ENCODE results near the gene TAGLN2. TPM values are rescaled to one million over a fixed set of nuclear protein-coding genes. Genes with fewer than 3 reads are reported as not detected.
"Not testable (repeated sequence)": the region's sequence is repeated elsewhere in the genome, so short reads cannot be mapped to it uniquely, and the experiment has no call there.

The TAGLN2 gene
- total RNA-seq, 2 experiments from 2014 or later = 453 to 454 TPM

- no peaks in the 10 kb centered on the region for H3K27me3 Mint-ChIP-seq (ENCODE audit: low read depth)
- no peak overlapping the region for H3K27ac Mint-ChIP-seq
- H3K9me3 Mint-ChIP-seq = no peaks in the 10 kb centered on the region
- intact Hi-C loops (cut with micrococcal nuclease) = no loop called here
- no peak for DNase-seq
- H3K4me3 Mint-ChIP-seq = no peak overlapping the region
- H3K36me3 Mint-ChIP-seq (ENCODE audit: low read depth) = peaks cover 38% of the 10 kb centered on the region
- H3K4me1 Mint-ChIP-seq (ENCODE audit: low read depth) = peaks cover 48% of the 10 kb centered on the region
- CTCF ChIA-PET = interaction anchor here (0.8 to 1.2 kb wide), 3 partner anchors 14 to 27 kb away, joined by 3 to 4 read pairs (median 3); no protein-coding TSS in a partner anchor
Observed at GRCh38 chr1:159916242-159917051, 8.9 kb downstream of the TAGLN2 start.

- Mint-ChIP-seq H3K27me3 (ENCODE audit: low read depth) (no peaks in the 10 kb centered on the region), H3K4me1 (ENCODE audit: low read depth) (peaks cover 48% of the 10 kb centered on the region), H3K9me3 (no peaks in the 10 kb centered on the region), H3K4me3 (no peak overlapping the region), H3K27ac (peak overlapping the region; percentile 44), H3K36me3 (ENCODE audit: low read depth) (peaks cover 34% of the 10 kb centered on the region)
- no peak for DNase-seq
- CTCF ChIA-PET = interaction anchor here (1.1 to 1.2 kb wide), 3 partner anchors 15 to 118 kb away, joined by 3 to 4 read pairs (median 4); no protein-coding TSS in a partner anchor
- intact Hi-C loops (cut with micrococcal nuclease) = no loop called here
Observed at GRCh38 chr1:159915571-159916241, 9.6 kb downstream of the TAGLN2 start.

- intact Hi-C loops (cut with micrococcal nuclease) = no loop called here
- H3K9me3 Mint-ChIP-seq = no peaks in the 10 kb centered on the region
- no peak overlapping the region for H3K4me3 Mint-ChIP-seq
- H3K27me3 Mint-ChIP-seq (ENCODE audit: low read depth) = no peaks in the 10 kb centered on the region
- H3K36me3 Mint-ChIP-seq (ENCODE audit: low read depth) = peaks cover 21% of the 10 kb centered on the region
- DNase-seq = no peak
- H3K4me1 Mint-ChIP-seq (ENCODE audit: low read depth) = peaks cover 50% of the 10 kb centered on the region
- no peak overlapping the region for H3K27ac Mint-ChIP-seq
- CTCF ChIA-PET = interaction anchor here (0.6 to 1.2 kb wide), 2 partner anchors 41 to 117 kb away, joined by 4 read pairs; no protein-coding TSS in a partner anchor
Observed at GRCh38 chr1:159914252-159915018, 10.9 kb downstream of the TAGLN2 start.

- peaks cover 49% of the 10 kb centered on the region for H3K4me1 Mint-ChIP-seq (ENCODE audit: low read depth)
- H3K9me3 Mint-ChIP-seq = no peaks in the 10 kb centered on the region
- intact Hi-C loops (cut with micrococcal nuclease) = no loop called here
- DNase-seq = no peak
- H3K27ac Mint-ChIP-seq = peak overlapping the region; percentile 1
- no peak overlapping the region for H3K4me3 Mint-ChIP-seq
- H3K27me3 Mint-ChIP-seq (ENCODE audit: low read depth) = no peaks in the 10 kb centered on the region
- peaks cover 15% of the 10 kb centered on the region for H3K36me3 Mint-ChIP-seq (ENCODE audit: low read depth)
- CTCF ChIA-PET = no interaction called here
Observed at GRCh38 chr1:159913451-159914192, 11.7 kb downstream of the TAGLN2 start.

- CTCF ChIA-PET = interaction anchor here (0.6 kb wide), 1 partner anchor 111 kb away, joined by 3 read pairs; no protein-coding TSS in a partner anchor
Observed at GRCh38 chr1:159911326-159912070, 13.8 kb downstream of the TAGLN2 start.

GRCh38 chr1:159908031-159908940 is 17.0 kb downstream of the TAGLN2 start:
- Mint-ChIP-seq H3K27ac (no peak overlapping the region), H3K27me3 (ENCODE audit: low read depth) (no peaks in the 10 kb centered on the region), H3K4me3 (no peak overlapping the region), H3K9me3 (no peaks in the 10 kb centered on the region), H3K36me3 (ENCODE audit: low read depth) (no peaks in the 10 kb centered on the region), H3K4me1 (ENCODE audit: low read depth) (peaks cover 30% of the 10 kb centered on the region)
- no peak for DNase-seq
- intact Hi-C loops (cut with micrococcal nuclease) = no loop called here
- CTCF ChIA-PET = interaction anchor here (0.6 kb wide), 1 partner anchor 119 kb away, joined by 3 read pairs; no protein-coding TSS in a partner anchor

More at GRCh38 chr1:159911326-159912070, 13.8 kb downstream of the TAGLN2 start:
- Mint-ChIP-seq H3K4me1 (ENCODE audit: low read depth) (peaks cover 38% of the 10 kb centered on the region), H3K27ac (peak overlapping the region; percentile 69), H3K27me3 (ENCODE audit: low read depth) (no peaks in the 10 kb centered on the region), H3K4me3 (no peak overlapping the region), H3K36me3 (ENCODE audit: low read depth) (peaks cover 5% of the 10 kb centered on the region), H3K9me3 (no peaks in the 10 kb centered on the region)
- intact Hi-C loops (cut with micrococcal nuclease) = no loop called here
- DNase-seq = peak; percentile 32

GRCh38 chr1:159906960-159907359 is 18.3 kb downstream of the TAGLN2 start:
- H3K27ac Mint-ChIP-seq = no peak overlapping the region
- no peak for DNase-seq
- intact Hi-C loops (cut with micrococcal nuclease) = no loop called here
- no peaks in the 10 kb centered on the region for H3K36me3 Mint-ChIP-seq (ENCODE audit: low read depth)
- no peak overlapping the region for H3K4me3 Mint-ChIP-seq
- CTCF ChIA-PET = no interaction called here
- peaks cover 23% of the 10 kb centered on the region for H3K4me1 Mint-ChIP-seq (ENCODE audit: low read depth)
- no peaks in the 10 kb centered on the region for H3K27me3 Mint-ChIP-seq (ENCODE audit: low read depth)
- no peaks in the 10 kb centered on the region for H3K9me3 Mint-ChIP-seq

GRCh38 chr1:159904036-159904435 is 21.3 kb downstream of the TAGLN2 start:
- CTCF ChIA-PET = interaction anchor here (0.8 to 2.1 kb wide), 3 partner anchors 10 to 104 kb away, joined by 4 to 6 read pairs (median 5); no protein-coding TSS in a partner anchor
- H3K36me3 Mint-ChIP-seq (ENCODE audit: low read depth); DNase-seq; H3K27ac Mint-ChIP-seq; H3K4me3 Mint-ChIP-seq; intact Hi-C loops (cut with micrococcal nuclease); H3K27me3 Mint-ChIP-seq (ENCODE audit: low read depth); H3K4me1 Mint-ChIP-seq (ENCODE audit: low read depth); H3K9me3 Mint-ChIP-seq: not testable (repeated sequence)

- Mint-ChIP-seq H3K27ac (no peak overlapping the region), H3K9me3 (no peaks in the 10 kb centered on the region), H3K4me3 (no peak overlapping the region), H3K36me3 (ENCODE audit: low read depth) (no peaks in the 10 kb centered on the region), H3K27me3 (ENCODE audit: low read depth) (no peaks in the 10 kb centered on the region), H3K4me1 (ENCODE audit: low read depth) (no peaks in the 10 kb centered on the region)
- CTCF ChIA-PET = interaction anchor here (0.7 kb wide), 1 partner anchor 18 kb away, joined by 3 read pairs; no protein-coding TSS in a partner anchor
- intact Hi-C loops (cut with micrococcal nuclease) = no loop called here
- no peak for DNase-seq
Observed at GRCh38 chr1:159902541-159902940, 22.8 kb downstream of the TAGLN2 start.

GRCh38 chr1:159900755-159901360 is 24.4 kb downstream of the TAGLN2 start:
- Mint-ChIP-seq H3K9me3 (no peaks in the 10 kb centered on the region), H3K27ac (no peak overlapping the region), H3K4me3 (no peak overlapping the region), H3K27me3 (ENCODE audit: low read depth) (no peaks in the 10 kb centered on the region), H3K4me1 (ENCODE audit: low read depth) (no peaks in the 10 kb centered on the region), H3K36me3 (ENCODE audit: low read depth) (no peaks in the 10 kb centered on the region)
- CTCF ChIA-PET = interaction anchor here (1.2 kb wide), 1 partner anchor 107 kb away, joined by 3 read pairs; no protein-coding TSS in a partner anchor
- intact Hi-C loops (cut with micrococcal nuclease) = no loop called here
- no peak for DNase-seq

All from activated naive CD4-positive, alpha-beta T cell treated with anti-CD3 and anti-CD28 coated beads for 36 hours (primary cell).